Gastroesophageal sphincter (tissue), 4 donors: ENCODE measurements around the gene HIVEP3. TPM values are rescaled to one million over a fixed set of nuclear protein-coding genes. Genes with fewer than 3 reads are reported as not detected.

Experiments
- ATAC-seq: fragments of 150-250 bp; one replicate; pipeline ENCODE4 v1.9.1; 2016; ENCODE audit warnings: mild to moderate bottlenecking, moderate library complexity
- H3K27ac ChIP-seq, 4 donors: fragments of 200-600 bp; sonication (generic) in 3 of 4; 1 replicate in 3 of 4; 2 replicates in 1 of 4; pipeline ENCODE4 v1.5.1; 2016 to 2019
- H3K27me3 ChIP-seq: fragments of 200-600 bp; sonication (generic); one replicate; pipeline ENCODE4 v1.5.1; 2019
- H3K36me3 ChIP-seq, 2 donors: fragments of 200-600 bp; sonication (generic); one replicate each; pipeline ENCODE4 v1.5.1; 2019; ENCODE audit warnings: control low read depth in 1 of 2
- H3K4me1 ChIP-seq, 3 donors: fragments of 200-600 bp; sonication (generic); 1 replicate in 2 of 3; 2 replicates in 1 of 3; pipeline ENCODE4 v1.5.1; 2016 to 2019; ENCODE audit warnings: control low read depth in 2 of 3
- H3K4me3 ChIP-seq, 2 donors: fragments of 200-600 bp; sonication (generic); one replicate each; pipeline ENCODE4 v1.5.1; 2019; ENCODE audit warnings: mild to moderate bottlenecking in 1 of 2, moderate library complexity in 1 of 2
- H3K9me3 ChIP-seq, 3 donors: fragments of 200-600 bp; sonication (generic); one replicate each; pipeline ENCODE4 v1.5.1; 2017 to 2019; ENCODE audit warnings: control low read depth in 2 of 3
- CTCF ChIP-seq, 4 experiments: fragments of 200-600 bp in 2 of 4; fragments of 450-650 bp in 2 of 4; sonication (generic) in 1 of 4; IDR thresholded peaks; one replicate each; pipeline ENCODE4 v1.5.1; 2017 to 2019; ENCODE audit warnings: antibody characterized with exemption in 4 of 4, mild to moderate bottlenecking in 2 of 4, moderate library complexity in 2 of 4
- EP300 ChIP-seq: sonication (generic); formaldehyde crosslinking; IDR thresholded peaks from one replicate; pipeline ENCODE4 v1.6.1; 2017; ENCODE audit warnings: antibody characterized with exemption, mild to moderate bottlenecking
- POLR2A ChIP-seq, 2 donors: fragments of 450-650 bp; IDR thresholded peaks; one replicate each; pipeline ENCODE4 v1.6.1; 2017; ENCODE audit warnings: antibody characterized with exemption in 2 of 2, mild to moderate bottlenecking in 2 of 2, moderate library complexity in 1 of 2
- POLR2AphosphoS5 ChIP-seq: sonication (generic); formaldehyde crosslinking; IDR thresholded peaks from one replicate; pipeline ENCODE4 v1.6.1; 2017; ENCODE audit warnings: antibody characterized with exemption
- WGBS, 2 donors: methylation state at CpG; one replicate each; pipeline ENCODE4 v1.1.5; 2018; ENCODE audit warnings: low coverage in 1 of 2; 5-methylcytosine and 5-hydroxymethylcytosine counted together
- total RNA-seq, 4 donors: library from RNA; depleted of rRNA; stranded (reverse); fragments of >200 nt; gene quantifications; one replicate each; pipeline ENCODE4 v1.1.0, GENCODE V29; 2016

Gene HIVEP3
- total RNA-seq, 4 donors from 2014 or later, result 1.9 to 3.8 (median 2.8) TPM

DNA sequence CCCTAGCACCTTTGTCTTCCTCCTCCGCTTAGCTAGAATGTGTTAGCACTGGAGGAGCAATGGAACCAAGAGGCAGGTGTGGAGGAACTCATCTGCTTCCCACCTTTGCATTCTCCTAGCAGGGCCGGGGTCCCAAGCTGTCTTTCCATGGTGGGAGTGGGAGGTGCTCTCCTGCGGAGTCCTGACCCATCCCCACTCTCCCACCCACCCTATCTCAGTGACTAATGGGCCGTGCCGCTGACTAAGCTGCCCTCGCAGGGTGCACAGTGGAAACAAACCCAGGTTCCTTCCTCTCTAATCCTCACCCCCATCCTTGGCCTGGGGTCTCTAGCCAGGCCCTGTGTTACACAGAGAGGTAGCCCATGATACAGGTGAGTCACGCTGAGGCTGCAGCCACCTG is 177.5 kb downstream of the HIVEP3 start:
- peaks cover 0 to 18% (median 0%) of the 10 kb centered on the region in 3 donors for H3K4me1 ChIP-seq
- no peak overlapping the region for H3K4me3 ChIP-seq
- WGBS, 2 donors, result 60 to 86% methylated on average over 2 to 3 of the region's 7 CpGs
- TF ChIP-seq EP300 (no peak), POLR2AphosphoS5 (no peak), POLR2A (IDR thresholded peaks at IDR 0.05) (no peak), CTCF (IDR thresholded peaks at IDR 0.05) (no peak)
- no peak overlapping the region for H3K27ac ChIP-seq
- H3K36me3 ChIP-seq, result no peaks in the 10 kb centered on the region
- no peak for ATAC-seq
- H3K27me3 ChIP-seq, result no peaks in the 10 kb centered on the region
- no peaks in the 10 kb centered on the region for H3K9me3 ChIP-seq

- no peaks in the 10 kb centered on the region for H3K36me3 ChIP-seq
- no peak overlapping the region for H3K4me3 ChIP-seq
- 29 to 61% methylated on average over 1 to 3 of the region's 5 CpGs for WGBS, 2 donors
- peak overlapping the region in 1 of 4 donors; percentile 8 for H3K27ac ChIP-seq
- ATAC-seq, result no peak
- H3K9me3 ChIP-seq, result no peaks in the 10 kb centered on the region
- TF ChIP-seq EP300 (no peak), CTCF (IDR thresholded peaks at IDR 0.05) (no peak), POLR2AphosphoS5 (no peak), POLR2A (IDR thresholded peaks at IDR 0.05) (no peak)
- H3K27me3 ChIP-seq, result no peaks in the 10 kb centered on the region
- H3K4me1 ChIP-seq, result peaks cover 0 to 18% (median 0%) of the 10 kb centered on the region in 3 donors
These were observed 178.0 kb downstream of the HIVEP3 start for GRCh38 chr1:41740630-41741239.

GRCh38 chr1:41740058-41740457 is 178.7 kb downstream of the HIVEP3 start:
- no peaks in the 10 kb centered on the region for H3K36me3 ChIP-seq
- no peak overlapping the region for H3K4me3 ChIP-seq
- peaks cover 0 to 18% (median 0%) of the 10 kb centered on the region in 3 donors for H3K4me1 ChIP-seq
- 90 to 100% methylated on average over 2 to 3 of the region's 5 CpGs for WGBS, 2 donors
- H3K9me3 ChIP-seq, result no peaks in the 10 kb centered on the region
- TF ChIP-seq EP300, result no peak
- no peak for TF ChIP-seq CTCF (IDR thresholded peaks at IDR 0.05)
- no peak for TF ChIP-seq POLR2AphosphoS5
- no peak for TF ChIP-seq POLR2A (IDR thresholded peaks at IDR 0.05)
- H3K27me3 ChIP-seq, result no peaks in the 10 kb centered on the region
- ATAC-seq, result no peak
- H3K27ac ChIP-seq, result peak overlapping the region in 1 of 4 donors; percentile 8

DNA sequence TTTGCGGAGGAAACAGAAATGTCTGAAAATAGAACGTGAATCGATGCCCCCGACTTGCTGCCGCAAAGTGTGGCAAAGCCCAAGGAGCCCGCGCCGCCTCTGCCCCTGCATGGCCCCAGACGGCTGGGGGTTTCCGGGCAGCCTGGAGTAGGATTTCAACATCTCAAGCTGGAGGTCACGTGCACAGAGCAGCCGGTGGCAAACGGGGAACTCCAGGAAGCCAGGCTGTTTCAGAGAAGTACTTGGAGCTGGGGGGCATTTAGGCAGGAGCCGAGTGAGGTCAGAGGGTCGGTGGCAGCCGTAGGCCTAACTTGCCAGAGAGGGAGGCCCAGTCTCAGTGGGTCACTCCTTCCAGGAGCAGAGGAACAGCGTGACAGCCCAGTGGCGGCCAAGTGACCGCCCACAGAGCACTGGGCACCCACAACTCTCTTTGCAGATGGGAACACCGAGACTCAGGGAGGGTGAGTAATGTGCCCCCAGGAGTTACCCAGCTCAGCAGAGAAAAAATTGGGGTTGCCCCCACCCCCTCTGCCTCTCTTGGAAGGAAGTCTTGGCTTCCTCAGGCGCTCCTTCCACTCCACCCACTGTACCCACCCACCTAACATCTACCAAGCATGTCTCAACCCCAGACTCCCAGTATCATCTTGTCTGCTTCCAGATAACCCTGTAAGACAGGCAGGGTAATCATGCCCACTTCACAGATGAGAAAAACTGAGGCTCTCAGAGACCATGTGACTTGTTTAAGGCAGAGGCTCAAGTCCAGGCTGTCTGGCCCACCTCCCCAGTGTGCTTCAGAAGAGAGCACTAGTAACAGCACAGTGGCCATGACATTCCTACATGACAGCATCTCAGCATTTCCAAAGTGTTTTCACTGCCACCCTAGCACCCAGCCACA is 179.4 kb downstream of the HIVEP3 start:
- peak overlapping the region in 2 of 4 donors; percentile 42 to 43 for H3K27ac ChIP-seq
- 83 to 88% methylated on average over 2 to 4 of the region's 21 CpGs for WGBS, 2 donors
- peaks cover 0 to 18% (median 0%) of the 10 kb centered on the region in 3 donors for H3K4me1 ChIP-seq
- no peak for TF ChIP-seq EP300
- TF ChIP-seq POLR2A (IDR thresholded peaks at IDR 0.05), result no peak
- TF ChIP-seq CTCF (IDR thresholded peaks at IDR 0.05), result no peak
- TF ChIP-seq POLR2AphosphoS5, result no peak
- no peaks in the 10 kb centered on the region for H3K36me3 ChIP-seq
- no peak overlapping the region for H3K4me3 ChIP-seq
- peak; percentile 65 for ATAC-seq
- no peaks in the 10 kb centered on the region for H3K27me3 ChIP-seq
- H3K9me3 ChIP-seq, result no peaks in the 10 kb centered on the region
